GM12878 (cell line): ENCODE measurements around the gene TTI1. TPM values are rescaled to one million over a fixed set of nuclear protein-coding genes. Genes with fewer than 3 reads are reported as not detected.

Experiments used
- ATAC-seq: fragments of 200-7000 bp; cut with Tn5 transposase; 3 replicates; pipeline ENCODE4 v1.9.1; 2020; ENCODE audit warnings: mild to moderate bottlenecking, moderate library complexity
- BruUV-seq: library from RNA; stranded (reverse); fragments of 400-500 nt; replicated peaks from 2 replicates; lab custom pipeline; 2021; lab: Mats Ljungman, UMichigan
- CTCF ChIA-PET: fragments of 300-600 bp; sonication (Branson Sonifier 250); formaldehyde crosslinking; extraction: SDS; loops from one replicate; lab custom pipeline; 2021; ENCODE audit warnings: inconsistent platforms; lab: Yijun Ruan, JAX
- POLR2A ChIA-PET: fragments of 350-600 bp; formaldehyde crosslinking; extraction: SDS; loops from one replicate; lab custom pipeline; 2021; ENCODE audit warnings: inconsistent platforms; lab: Charles Lee
- RAD21 ChIA-PET: fragments of 300-600 bp; sonication (Branson Sonifier 250); formaldehyde crosslinking; loops from one replicate; lab custom pipeline; 2023; ENCODE audit warnings: antibody characterized with exemption; ENCODE audit not compliant: unreplicated experiment; lab: Charles Lee
- SMC1A ChIA-PET: fragments of 300-600 bp; sonication (Branson Sonifier 250); formaldehyde crosslinking; loops from one replicate; lab custom pipeline; 2023; ENCODE audit not compliant: unreplicated experiment, uncharacterized antibody; lab: Charles Lee
- DNase-seq: peaks from one replicate; pipeline ENCODE4 v3.0.0-alpha.2; 2011; ENCODE audit warnings: low read depth, low spot score
- FAIRE-seq: peaks from 3 replicates; lab custom pipeline; 2011; peaks lifted over from hg19 to GRCh38; lab: Jason Lieb, UNC
- H2AFZ ChIP-seq: 2 replicates; pipeline ENCODE4 v1.6.0; 2011; ENCODE audit warnings: low read depth, low read length, control low read depth; ENCODE audit not compliant: control insufficient read depth
- H3K27ac ChIP-seq: 2 replicates; pipeline ENCODE4 v1.5.1; 2011; ENCODE audit warnings: control low read depth; ENCODE audit not compliant: control insufficient read depth, insufficient read depth
- H3K27me3 ChIP-seq, 2 experiments: replicated peaks in 1 of 2; 2 replicates each; pipeline versions ENCODE4 v1.6.0 to v1.6.1; 2011; ENCODE audit warnings: low read length in 1 of 2; ENCODE audit not compliant: control insufficient read depth in 2 of 2, insufficient read depth in 2 of 2
- H3K36me3 ChIP-seq, 2 experiments: 2 replicates each; pipeline ENCODE4 v1.5.1; 2011; ENCODE audit warnings: low read length in 1 of 2; ENCODE audit not compliant: control insufficient read depth in 2 of 2, insufficient read depth in 2 of 2
- H3K4me1 ChIP-seq: 2 replicates; pipeline ENCODE4 v1.6.1; 2011; ENCODE audit warnings: mild to moderate bottlenecking, low read length, moderate library complexity, mixed read lengths; ENCODE audit not compliant: control insufficient read depth, insufficient read depth
- H3K4me2 ChIP-seq: 2 replicates; pipeline ENCODE4 v1.6.0; 2011; ENCODE audit warnings: control low read depth; ENCODE audit not compliant: control insufficient read depth, insufficient read depth
- H3K4me3 ChIP-seq: fragments of 200-600 bp; sonication (generic); 2 replicates; pipeline ENCODE4 v1.5.1; 2016
- H3K79me2 ChIP-seq: 2 replicates; pipeline ENCODE4 v1.6.0; 2011; ENCODE audit warnings: low read length; ENCODE audit not compliant: control insufficient read depth, insufficient read depth
- H3K9ac ChIP-seq: 2 replicates; pipeline ENCODE4 v1.8.0; 2011; ENCODE audit warnings: low read length, control low read depth, mixed read lengths; ENCODE audit not compliant: control insufficient read depth, insufficient read depth
- H3K9me3 ChIP-seq: replicated peaks from 3 replicates; pipeline ENCODE4 v1.5.1; 2011; ENCODE audit warnings: mild to moderate bottlenecking, low read length; ENCODE audit not compliant: control insufficient read depth, insufficient read depth
- H4K20me1 ChIP-seq: 2 replicates; pipeline ENCODE4 v1.6.0; 2011; ENCODE audit not compliant: control insufficient read depth, insufficient read depth
- EED ChIP-seq: sonication (generic); IDR thresholded peaks from 2 replicates; pipeline ENCODE4 v1.6.1; 2016; ENCODE audit warnings: antibody characterized with exemption, low read depth
- ELK1 ChIP-seq: IDR thresholded peaks from 2 replicates; pipeline ENCODE4 v1.6.1; 2012; ENCODE audit warnings: low read depth, low read length, improper control_type of control experiment
- EP300 ChIP-seq, 2 experiments: fragments of 150-350 bp in 1 of 2; IDR thresholded peaks; 2 replicates each; pipeline ENCODE4 v1.6.1; 2011 to 2012; ENCODE audit warnings: low read depth in 2 of 2, low read length in 2 of 2, borderline replicate concordance in 1 of 2, improper control_type of control experiment in 1 of 2, inconsistent platforms in 1 of 2; ENCODE audit not compliant: control insufficient read depth in 1 of 2
- HDAC6 ChIP-seq: fragments of 200-600 bp; sonication (generic); IDR thresholded peaks from one replicate; pipeline ENCODE4 v1.8.0; 2017; ENCODE audit warnings: antibody characterized with exemption; ENCODE audit not compliant: unreplicated experiment
- IKZF2 ChIP-seq, 2 experiments: fragments of 450-650 bp; IDR thresholded peaks; 2 replicates each; pipeline ENCODE4 v1.6.1; 2017; ENCODE audit warnings: mild to moderate bottlenecking in 2 of 2, moderate library complexity in 2 of 2
- NFIC ChIP-seq: IDR thresholded peaks from 2 replicates; pipeline ENCODE4 v1.6.1; 2012; ENCODE audit warnings: low read depth, mild to moderate bottlenecking, inconsistent platforms, low read length, moderate library complexity
- PAX8 ChIP-seq: fragments of 450-650 bp; IDR thresholded peaks from 2 replicates; pipeline ENCODE4 v1.6.1; 2017; ENCODE audit warnings: mild to moderate bottlenecking, moderate library complexity
- SKIL ChIP-seq: fragments of 450-650 bp; IDR thresholded peaks from 2 replicates; pipeline ENCODE4 v1.6.1; 2017; ENCODE audit warnings: mild to moderate bottlenecking, low read depth, inconsistent platforms; ENCODE audit not compliant: poor library complexity, severe bottlenecking
- SMAD1 ChIP-seq: fragments of 450-650 bp; IDR thresholded peaks from 2 replicates; pipeline ENCODE4 v1.6.1; 2018; ENCODE audit warnings: mild to moderate bottlenecking, low read depth; ENCODE audit not compliant: partially characterized antibody
- SREBF1 ChIP-seq: IDR thresholded peaks from 2 replicates; pipeline ENCODE4 v1.6.1; 2012; ENCODE audit warnings: mild to moderate bottlenecking, low read length
- TCF3 ChIP-seq: IDR thresholded peaks from 2 replicates; pipeline ENCODE4 v1.6.1; 2012; ENCODE audit warnings: low read depth, mild to moderate bottlenecking, low read length, borderline replicate concordance; ENCODE audit not compliant: insufficient read depth
- ZNF207 ChIP-seq: fragments of 450-650 bp; IDR thresholded peaks from 2 replicates; pipeline ENCODE4 v1.6.1; 2014; ENCODE audit warnings: antibody characterized with exemption, mild to moderate bottlenecking, borderline replicate concordance
- ZNF274 ChIP-seq: IDR thresholded peaks from one replicate; pipeline ENCODE4 v1.8.0; 2011; ENCODE audit not compliant: insufficient read length, insufficient read depth
- whole genome bisulfite sequencing: methylation state at CpG from one replicate; pipeline ENCODE4 v1.1.6; 2016; ENCODE audit warnings: low lambda C conversion rate; ENCODE audit not compliant: insufficient replicate concordance, insufficient coverage; ENCODE audit errors: missing lambda C conversion rate; 5-methylcytosine and 5-hydroxymethylcytosine counted together
- in situ Hi-C: fragments of 300-500 bp; cut with MboI; formaldehyde crosslinking; loops from 9 replicates; pipeline ENCODE4 v1.14.3; 2018; ENCODE audit warnings: mixed read lengths
- intact Hi-C: fragments of 100-400 bp; cut with micrococcal nuclease; formaldehyde crosslinking; loops from one replicate; pipeline ENCODE4 v1.14.2; 2022; ENCODE audit not compliant: unreplicated experiment
- polyA plus RNA-seq, 11 experiments: library from polyadenylated mRNA; depleted of rRNA in 4 of 11; unstranded in 6 of 11; stranded (reverse) in 5 of 11; fragments of >200 nt; fragmentation: Nextera tagmentation in 4 of 11; fragmentation: Illumina TruSeq in 1 of 11; extraction: Ambion mirVana in 4 of 11; extraction: Trizol in 1 of 11; gene quantifications; 1 replicate in 1 of 11; 2 replicates in 10 of 11; pipeline versions ENCODE4 v1.2.1 to v1.2.3, GENCODE V29; 2011 to 2016; ENCODE audit warnings: inconsistent platforms in 2 of 11, missing spikeins in 2 of 11, low read depth in 1 of 11
- total RNA-seq, 4 experiments: library from RNA; depleted of rRNA in 3 of 4; stranded (reverse); fragments of >200 nt in 3 of 4; fragmentation: Illumina TruSeq in 1 of 4; extraction: Trizol in 1 of 4; gene quantifications; 2 replicates each; pipeline versions ENCODE4 v1.2.1 to v1.2.3, GENCODE V29; 2013 to 2021

TTI1 gene
- total and polyA plus RNA-seq, 10 of the 15 experiments (the other 5 are each of a cell fraction or from before 2014, with no cell fraction given) = 5.3 to 44.6 (median 24.9) TPM

- TF ChIP-seq ELK1 (no peak), NFIC (no peak), TCF3 (no peak), IKZF2 (IDR thresholded peaks at IDR 0.05) (no peak), ZNF274 (no peak), SKIL (no peak), SREBF1 (no peak), SMAD1 (no peak), HDAC6 (no peak)
- TF ChIP-seq, all 136 proteins: peak for 0
Observed at GRCh38 chr20:38013887-38014286, 19.4 kb downstream of the TTI1 start (continued).

GRCh38 chr20:38012332-38012731, 20.9 kb downstream of the TTI1 start:
- SMC1A ChIA-PET = no interaction called here
- H3K4me3 ChIP-seq = no peak overlapping the region
- in situ Hi-C loops = no loop called here
- peaks cover 7 to 19% of the 10 kb centered on the region in 2 experiments; a peak in 3 of 4 replicates for H3K36me3 ChIP-seq
- TF ChIP-seq EP300 (IDR thresholded peaks at IDR 0.05; ENCODE audit: borderline replicate concordance in 1 of 2, control insufficient read depth in 1 of 2, low read depth in 2 of 2, low read length in 2 of 2) (no peak), PAX8 (no peak), ZNF207 (no peak), EED (no peak)
- CTCF ChIA-PET = no interaction called here
- POLR2A ChIA-PET = no interaction called here
- ATAC-seq (no peak), DNase-seq (no peak), FAIRE-seq (no peak)
- RAD21 ChIA-PET = no interaction called here
- peaks cover 5% of the 10 kb centered on the region for H4K20me1 ChIP-seq
- peaks cover under 1% of the 10 kb centered on the region; the same call in 2 of the 3 replicates for H3K9me3 ChIP-seq
- no peak overlapping the region for H2AFZ ChIP-seq
- no peaks in the 10 kb centered on the region for H3K27me3 ChIP-seq
- H3K27ac ChIP-seq = no peak overlapping the region
- no peaks in the 10 kb centered on the region for H3K4me1 ChIP-seq
- no peaks in the 10 kb centered on the region; the same call in none of the 2 replicates for H3K79me2 ChIP-seq
- H3K4me2 ChIP-seq = no peak overlapping the region
- intact Hi-C loops = no loop called here
- no TSS peak for BruUV-seq
- no peak overlapping the region for H3K9ac ChIP-seq
- over 99% methylated on average over 8 of the region's 8 CpGs for WGBS
